ENCODE results near the gene AGO3. TPM values are rescaled to one million over a fixed set of nuclear protein-coding genes. Genes with fewer than 3 reads are reported as not detected.

Gene AGO3
- total RNA-seq, 2 donors from 2014 or later: 16.7 to 21.4 TPM

DNA sequence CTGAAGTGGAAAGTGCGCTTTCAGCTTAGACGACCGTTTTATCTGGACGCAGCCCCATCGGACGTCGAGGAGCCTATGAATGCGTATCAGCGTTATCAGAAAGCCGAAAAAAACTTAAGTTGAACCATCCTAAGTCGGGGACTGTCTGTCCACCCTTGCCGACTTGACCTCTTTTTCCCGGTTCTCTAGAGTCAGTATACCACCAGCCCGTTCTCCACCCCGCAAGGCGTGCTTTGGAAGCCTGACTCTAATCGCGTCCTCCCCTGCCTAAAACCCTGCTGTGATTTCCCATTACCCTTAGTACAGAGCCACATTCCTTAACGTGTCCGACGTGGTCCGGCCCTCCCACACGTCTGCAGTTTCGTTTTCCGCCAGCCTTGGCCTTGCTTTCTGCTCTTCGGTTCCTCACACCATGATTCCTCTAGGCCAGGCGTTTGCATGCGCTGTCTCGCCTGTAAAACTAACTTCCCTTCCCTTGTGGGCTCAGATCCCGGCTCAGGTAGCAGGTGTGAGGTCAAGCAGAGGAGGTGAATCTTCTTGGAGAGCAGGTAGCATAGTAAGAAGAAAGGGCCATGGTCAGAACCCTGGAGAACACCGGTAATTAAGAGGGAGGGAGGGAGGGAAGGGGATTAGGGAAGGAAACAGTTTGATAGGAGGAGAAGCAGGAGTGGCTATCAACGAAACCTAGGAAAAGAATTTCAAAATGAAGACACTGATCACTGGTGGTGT is 158.7 kb downstream of the AGO3 start:
- intact Hi-C loops (cut with DNase I): loop anchor here (5.0 to 10.0 kb wide), 3 partner anchors 155 to 335 kb away; partner anchors contain the start of gene AGO3
- DNase-seq: no peak
- H3K4me1 ChIP-seq: no peaks in the 10 kb centered on the region

DNA sequence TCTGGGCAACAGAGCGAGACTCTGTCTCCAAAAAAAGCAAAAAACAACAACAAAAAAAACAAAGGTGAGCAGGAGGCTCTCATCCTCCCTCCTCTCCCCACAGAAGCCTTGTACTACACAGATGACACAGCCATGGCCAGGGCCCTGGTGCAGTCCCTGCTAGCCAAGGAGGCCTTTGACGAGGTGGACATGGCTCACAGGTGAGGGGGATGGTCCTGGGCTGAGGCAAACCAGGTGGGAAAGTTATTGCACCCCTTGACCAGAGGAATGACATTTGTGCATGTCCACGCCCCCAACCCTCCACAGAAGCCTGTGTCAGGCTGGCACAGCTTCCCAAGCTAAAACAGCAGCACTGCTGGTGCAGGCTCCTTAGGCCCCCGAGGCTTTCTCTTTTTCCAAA is 160.2 kb downstream of the AGO3 start:
- no peaks in the 10 kb centered on the region for H3K4me1 ChIP-seq
- no peak overlapping the region for H3K4me3 ChIP-seq
- H3K27ac ChIP-seq: no peak overlapping the region
- TF ChIP-seq, protein P1, sequence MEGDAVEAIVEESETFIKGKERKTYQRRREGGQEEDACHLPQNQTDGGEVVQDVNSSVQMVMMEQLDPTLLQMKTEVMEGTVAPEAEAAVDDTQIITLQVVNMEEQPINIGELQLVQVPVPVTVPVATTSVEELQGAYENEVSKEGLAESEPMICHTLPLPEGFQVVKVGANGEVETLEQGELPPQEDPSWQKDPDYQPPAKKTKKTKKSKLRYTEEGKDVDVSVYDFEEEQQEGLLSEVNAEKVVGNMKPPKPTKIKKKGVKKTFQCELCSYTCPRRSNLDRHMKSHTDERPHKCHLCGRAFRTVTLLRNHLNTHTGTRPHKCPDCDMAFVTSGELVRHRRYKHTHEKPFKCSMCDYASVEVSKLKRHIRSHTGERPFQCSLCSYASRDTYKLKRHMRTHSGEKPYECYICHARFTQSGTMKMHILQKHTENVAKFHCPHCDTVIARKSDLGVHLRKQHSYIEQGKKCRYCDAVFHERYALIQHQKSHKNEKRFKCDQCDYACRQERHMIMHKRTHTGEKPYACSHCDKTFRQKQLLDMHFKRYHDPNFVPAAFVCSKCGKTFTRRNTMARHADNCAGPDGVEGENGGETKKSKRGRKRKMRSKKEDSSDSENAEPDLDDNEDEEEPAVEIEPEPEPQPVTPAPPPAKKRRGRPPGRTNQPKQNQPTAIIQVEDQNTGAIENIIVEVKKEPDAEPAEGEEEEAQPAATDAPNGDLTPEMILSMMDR (IDR thresholded peaks at IDR 0.05): no peak
- H3K9ac ChIP-seq (ENCODE audit: low read depth in 2 of 2, low read length in 2 of 2): no peak overlapping the region
- intact Hi-C loops (cut with DNase I): loop anchor here (5.0 to 10.0 kb wide), 2 partner anchors 196 to 334 kb away; no protein-coding TSS in a partner anchor
- no peaks in the 10 kb centered on the region for H3K27me3 ChIP-seq
- H3K36me3 ChIP-seq: peaks cover 20% of the 10 kb centered on the region
- DNase-seq: no peak
- H3K9me3 ChIP-seq: no peaks in the 10 kb centered on the region

More for the DNA sequence above, 158.7 kb downstream of the AGO3 start:
- peak overlapping the region; percentile 96 for H3K4me3 ChIP-seq
- no peaks in the 10 kb centered on the region for H3K27me3 ChIP-seq
- H3K36me3 ChIP-seq: peaks cover 20% of the 10 kb centered on the region
- TF ChIP-seq, protein P1 (IDR thresholded peaks at IDR 0.05): no peak
- H3K9me3 ChIP-seq: no peaks in the 10 kb centered on the region
- H3K27ac ChIP-seq: peak overlapping the region; percentile 83
- H3K9ac ChIP-seq (ENCODE audit: low read depth in 2 of 2, low read length in 2 of 2): peak overlapping the region; percentile 78 to 92

DNA sequence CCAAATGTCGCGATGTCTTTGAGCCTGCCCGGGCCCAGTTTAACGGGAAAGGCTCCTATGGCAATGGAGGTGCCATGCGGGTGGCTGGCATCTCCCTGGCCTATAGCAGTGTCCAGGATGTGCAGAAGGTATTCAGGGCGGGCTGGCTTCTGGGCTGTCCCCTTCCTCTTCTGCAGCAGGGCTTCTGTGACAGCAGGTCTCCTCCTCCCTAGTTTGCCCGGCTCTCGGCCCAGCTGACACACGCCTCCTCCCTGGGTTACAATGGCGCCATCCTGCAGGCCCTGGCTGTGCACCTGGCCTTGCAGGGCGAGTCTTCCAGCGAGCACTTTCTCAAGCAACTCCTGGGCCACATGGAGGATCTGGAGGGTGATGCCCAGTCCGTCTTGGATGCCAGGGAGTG is 160.8 kb downstream of the AGO3 start:
- TF ChIP-seq, protein P1 (IDR thresholded peaks at IDR 0.05): no peak
- Histone ChIP-seq H3K9ac (ENCODE audit: low read depth in 2 of 2, low read length in 2 of 2) (no peak overlapping the region), H3K4me1 (no peaks in the 10 kb centered on the region), H3K4me3 (no peak overlapping the region), H3K27ac (no peak overlapping the region), H3K9me3 (no peaks in the 10 kb centered on the region), H3K36me3 (peaks cover 20% of the 10 kb centered on the region), H3K27me3 (no peaks in the 10 kb centered on the region)
- DNase-seq: no peak
- intact Hi-C loops (cut with DNase I): loop anchor here (5.0 to 10.0 kb wide), 2 partner anchors 196 to 333 kb away; no protein-coding TSS in a partner anchor

DNA sequence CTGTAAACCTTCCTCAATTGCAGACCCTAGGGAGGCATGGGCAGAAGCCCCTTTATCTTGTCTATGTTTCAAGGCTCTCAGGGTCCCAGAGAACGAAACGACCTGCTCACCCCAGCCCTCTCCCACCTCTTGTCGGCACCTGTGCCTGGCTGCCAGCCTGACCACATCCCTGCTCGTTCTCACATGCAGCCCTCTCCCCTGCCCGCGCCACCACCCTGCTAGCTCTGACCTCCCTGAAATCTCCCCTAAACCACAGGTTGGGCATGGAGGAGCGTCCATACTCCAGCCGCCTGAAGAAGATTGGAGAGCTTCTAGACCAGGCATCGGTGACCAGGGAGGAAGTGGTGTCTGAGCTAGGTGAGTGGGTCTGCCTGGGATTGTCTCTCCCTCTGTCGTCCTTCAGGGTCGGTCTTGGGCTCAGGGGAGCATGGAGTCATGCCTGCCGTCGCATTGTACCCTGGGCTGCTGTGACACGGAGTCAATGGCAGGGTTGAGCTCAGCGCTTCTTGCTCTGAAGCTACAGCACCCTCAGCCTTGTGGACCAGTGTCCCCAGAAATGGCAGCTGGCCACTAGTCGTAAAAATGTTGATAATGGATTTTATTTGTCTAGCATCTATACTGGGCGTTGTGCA is 161.4 kb downstream of the AGO3 start:
- TF ChIP-seq, protein P1 (IDR thresholded peaks at IDR 0.05): no peak
- H3K4me1 ChIP-seq: no peaks in the 10 kb centered on the region
- no peak overlapping the region for H3K27ac ChIP-seq

DNA sequence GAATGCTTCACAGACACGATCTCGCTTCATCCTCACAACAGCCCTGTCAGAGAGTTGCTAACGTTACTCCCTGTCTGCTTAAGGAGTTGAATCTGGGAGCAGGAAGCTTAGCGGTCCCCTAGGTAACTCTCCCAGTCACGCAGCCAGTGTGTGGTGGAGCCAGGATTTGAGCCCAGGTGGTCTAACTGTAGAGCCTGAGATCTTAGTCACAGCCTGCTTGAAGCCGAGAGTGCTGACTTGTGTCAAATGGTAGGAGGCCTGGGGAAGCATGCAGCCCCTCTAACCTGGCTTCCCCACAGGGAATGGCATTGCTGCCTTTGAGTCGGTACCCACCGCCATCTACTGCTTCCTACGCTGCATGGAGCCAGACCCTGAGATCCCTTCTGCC is 161.9 kb downstream of the AGO3 start:
- H3K4me3 ChIP-seq: no peak overlapping the region
- no peak for DNase-seq
- peaks cover 20% of the 10 kb centered on the region for H3K36me3 ChIP-seq
- intact Hi-C loops (cut with DNase I): loop anchor here (5.0 to 10.0 kb wide), 2 partner anchors 195 to 332 kb away; no protein-coding TSS in a partner anchor
- no peak overlapping the region for H3K9ac ChIP-seq (ENCODE audit: low read depth in 2 of 2, low read length in 2 of 2)
- no peaks in the 10 kb centered on the region for H3K4me1 ChIP-seq
- H3K27me3 ChIP-seq: no peaks in the 10 kb centered on the region
- no peaks in the 10 kb centered on the region for H3K9me3 ChIP-seq
- TF ChIP-seq, protein P1 (IDR thresholded peaks at IDR 0.05): no peak
- no peak overlapping the region for H3K27ac ChIP-seq

More for the DNA sequence above, 161.4 kb downstream of the AGO3 start:
- DNase-seq: no peak
- no peaks in the 10 kb centered on the region for H3K9me3 ChIP-seq
- no peaks in the 10 kb centered on the region for H3K27me3 ChIP-seq
- no peak overlapping the region for H3K9ac ChIP-seq (ENCODE audit: low read depth in 2 of 2, low read length in 2 of 2)
- intact Hi-C loops (cut with DNase I): loop anchor here (5.0 to 10.0 kb wide), 2 partner anchors 195 to 333 kb away; no protein-coding TSS in a partner anchor
- peaks cover 20% of the 10 kb centered on the region for H3K36me3 ChIP-seq
- no peak overlapping the region for H3K4me3 ChIP-seq

Data from colonic mucosa (tissue), 4 donors.